Measurements from ENCODE around the gene EPHA2. TPM values are rescaled to one million over a fixed set of nuclear protein-coding genes. Genes with fewer than 3 reads are reported as not detected.

Gene EPHA2
- 10 to 100 TPM in 1 of 2 donors, 1 to 10 TPM in 1; 5.7 to 14.1 TPM for total RNA-seq
- 5.1 TPM for polyA plus RNA-seq (ENCODE audit: insufficient read depth, low read depth, low replicate concordance)
- long read RNA-seq, donor 1, partial matches to known transcripts = 0 of 2 reads
- long read RNA-seq, donor 1, other reads (novel, unspliced or antisense) = 0 of 2 reads
- long read RNA-seq, donor 2 = 0 reads

GRCh38 chr1:16155537-16156410, at the start of gene EPHA2:
TSS of gene EPHA2 (minus strand) at chr1:16156069. CDS start at chr1:16155932, 137 bp downstream.
- intact Hi-C loops (cut with DNase I; ENCODE audit: low total_unique reads) = no loop called here
- H3K4me1 ChIP-seq = peaks cover 7% of the 10 kb centered on the region
- TF ChIP-seq POLR2A (IDR thresholded peaks at IDR 0.05) (no peak), CTCF (IDR thresholded peaks at IDR 0.05) (no peak)

GRCh38 chr1:16205334-16205671, 49.4 kb upstream of the EPHA2 start:
- H3K9me3 ChIP-seq = no peaks in the 10 kb centered on the region
- no peaks in the 10 kb centered on the region for H3K36me3 ChIP-seq (ENCODE audit: low read depth, missing control alignments)
- no peak overlapping the region for H3K4me3 ChIP-seq
- no peak overlapping the region for H3K27ac ChIP-seq
- H3K27me3 ChIP-seq = no peaks in the 10 kb centered on the region
- H3K4me1 ChIP-seq = peaks cover 10% of the 10 kb centered on the region
- WGBS, 2 donors = 88 to 93% methylated on average over 6 to 11 of the region's 11 CpGs
- TF ChIP-seq CTCF (IDR thresholded peaks at IDR 0.05) (no peak), POLR2A (IDR thresholded peaks at IDR 0.05) (no peak)
- DNase-seq = no peak
- intact Hi-C loops (cut with DNase I; ENCODE audit: low total_unique reads) = no loop called here

More at GRCh38 chr1:16155537-16156410, at the start of gene EPHA2:
- H3K9me3 ChIP-seq = no peaks in the 10 kb centered on the region
- DNase-seq = peak; percentile 95
- peak within 1 kb of the TSS; percentile 63 to 70 for H3K4me3 ChIP-seq
- no peaks in the 10 kb centered on the region for H3K36me3 ChIP-seq (ENCODE audit: low read depth, missing control alignments)
- H3K27ac ChIP-seq = peak within 1 kb of the TSS in 1 of 2 donors; percentile 68
- no peaks in the 10 kb centered on the region for H3K27me3 ChIP-seq
- WGBS, 2 donors = 8 to 40% methylated on average over 3 to 61 of the region's 89 CpGs

GRCh38 chr1:16204634-16205333, 48.9 kb upstream of the EPHA2 start:
- no peak overlapping the region for H3K4me3 ChIP-seq
- no peaks in the 10 kb centered on the region for H3K36me3 ChIP-seq (ENCODE audit: low read depth, missing control alignments)
- no peak overlapping the region for H3K27ac ChIP-seq
- H3K4me1 ChIP-seq = peaks cover 10% of the 10 kb centered on the region
- TF ChIP-seq CTCF (IDR thresholded peaks at IDR 0.05) (no peak), POLR2A (IDR thresholded peaks at IDR 0.05) (no peak)
- intact Hi-C loops (cut with DNase I; ENCODE audit: low total_unique reads) = no loop called here
- 83 to 85% methylated on average over 7 to 12 of the region's 12 CpGs for WGBS, 2 donors
- no peaks in the 10 kb centered on the region for H3K9me3 ChIP-seq
- H3K27me3 ChIP-seq = no peaks in the 10 kb centered on the region
- peak; percentile 50 for DNase-seq

- no peak overlapping the region for H3K4me3 ChIP-seq
- no peak for DNase-seq
- TF ChIP-seq POLR2A (IDR thresholded peaks at IDR 0.05) = no peak
- no peak for TF ChIP-seq CTCF (IDR thresholded peaks at IDR 0.05)
- no peaks in the 10 kb centered on the region for H3K36me3 ChIP-seq (ENCODE audit: low read depth, missing control alignments)
- peaks cover 10% of the 10 kb centered on the region for H3K4me1 ChIP-seq
- 92 to 100% methylated on average over 2 of the region's 2 CpGs for WGBS, 2 donors
- no peak overlapping the region for H3K27ac ChIP-seq
- H3K27me3 ChIP-seq = no peaks in the 10 kb centered on the region
- no peaks in the 10 kb centered on the region for H3K9me3 ChIP-seq
- intact Hi-C loops (cut with DNase I; ENCODE audit: low total_unique reads) = no loop called here
Observed at GRCh38 chr1:16204216-16204615, 48.3 kb upstream of the EPHA2 start.

Data from testis (tissue), 5 donors.